Measurements from ENCODE around the gene BST2.

The BST2 gene

DNA sequence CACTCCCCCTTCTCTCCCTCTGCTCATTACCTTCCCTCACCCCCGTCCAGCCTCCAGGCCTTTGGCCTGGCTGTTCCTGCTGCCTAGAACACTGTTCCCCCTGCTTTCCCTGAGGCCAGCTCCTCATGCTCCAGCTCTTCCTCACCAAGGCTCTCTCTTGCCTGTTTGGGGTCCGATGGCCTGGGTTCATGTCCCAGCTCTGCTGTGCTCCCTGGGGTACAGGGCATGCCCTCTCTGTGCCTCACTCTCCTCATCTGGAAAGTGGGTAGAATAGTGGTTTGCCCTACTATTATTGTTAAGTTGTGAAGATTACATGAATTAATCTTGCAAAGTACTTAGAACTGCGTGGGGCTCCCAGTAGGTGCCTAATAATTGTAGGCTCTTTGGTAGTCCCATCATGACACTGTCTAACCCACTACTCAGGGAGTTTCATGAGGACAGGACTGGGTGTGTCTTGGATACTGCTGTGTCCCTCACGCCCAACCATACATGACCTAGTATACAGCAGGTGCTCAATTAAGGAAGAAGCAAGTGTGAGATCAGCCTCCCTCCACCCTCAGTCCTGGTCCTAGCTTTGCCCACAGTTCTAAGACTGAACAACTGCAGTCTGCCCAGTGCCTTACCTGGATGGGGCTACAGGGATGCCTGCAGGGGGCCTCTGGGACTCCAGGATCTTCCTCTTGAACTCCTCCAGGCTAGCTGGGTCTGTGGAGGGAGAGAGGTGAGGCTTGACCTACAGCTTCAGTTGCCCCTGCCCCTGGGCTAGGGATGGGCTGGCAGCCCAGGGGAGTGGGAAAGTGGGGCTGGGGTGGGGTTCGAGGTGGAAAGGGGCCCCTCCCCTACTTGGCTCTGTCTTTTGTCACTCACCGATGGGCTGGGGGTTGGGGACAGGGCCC is 45.3 kb downstream of the BST2 start:
- Histone ChIP-seq H3K4me1 (ENCODE audit: control insufficient read depth in 1 of 2, insufficient read depth in 2 of 2, low read length in 2 of 2) (no peaks in the 10 kb centered on the region), H3K27me3 (ENCODE audit: control insufficient read depth in 1 of 2, insufficient read depth in 2 of 2, low read length in 2 of 2) (peaks cover 0 to 2% of the 10 kb centered on the region in 2 donors), H3K9me3 (ENCODE audit: control insufficient read depth in 1 of 2, low read length in 2 of 2) (no peaks in the 10 kb centered on the region), H3K9ac (ENCODE audit: low read depth in 1 of 2, low read length in 2 of 2) (no peak overlapping the region), H3K36me3 (ENCODE audit: control insufficient read depth in 1 of 2, insufficient read depth in 2 of 2, low read length in 2 of 2) (no peaks in the 10 kb centered on the region), H3K4me3 (ENCODE audit: low read depth in 1 of 2, low read length in 2 of 2) (no peak overlapping the region), H3K27ac (ENCODE audit: low read depth, low read length) (no peak overlapping the region)

GRCh38 chr19:17358395-17358794 is 47.0 kb downstream of the BST2 start:
- Histone ChIP-seq H3K4me3 (ENCODE audit: low read depth in 1 of 2, low read length in 2 of 2) (no peak overlapping the region), H3K36me3 (ENCODE audit: control insufficient read depth in 1 of 2, insufficient read depth in 2 of 2, low read length in 2 of 2) (no peaks in the 10 kb centered on the region), H3K4me1 (ENCODE audit: control insufficient read depth in 1 of 2, insufficient read depth in 2 of 2, low read length in 2 of 2) (no peaks in the 10 kb centered on the region), H3K27ac (ENCODE audit: low read depth, low read length) (no peak overlapping the region), H3K27me3 (ENCODE audit: control insufficient read depth in 1 of 2, insufficient read depth in 2 of 2, low read length in 2 of 2) (no peaks in the 10 kb centered on the region), H3K9me3 (ENCODE audit: control insufficient read depth in 1 of 2, low read length in 2 of 2) (no peaks in the 10 kb centered on the region), H3K9ac (ENCODE audit: low read depth in 1 of 2, low read length in 2 of 2) (no peak overlapping the region)

DNA sequence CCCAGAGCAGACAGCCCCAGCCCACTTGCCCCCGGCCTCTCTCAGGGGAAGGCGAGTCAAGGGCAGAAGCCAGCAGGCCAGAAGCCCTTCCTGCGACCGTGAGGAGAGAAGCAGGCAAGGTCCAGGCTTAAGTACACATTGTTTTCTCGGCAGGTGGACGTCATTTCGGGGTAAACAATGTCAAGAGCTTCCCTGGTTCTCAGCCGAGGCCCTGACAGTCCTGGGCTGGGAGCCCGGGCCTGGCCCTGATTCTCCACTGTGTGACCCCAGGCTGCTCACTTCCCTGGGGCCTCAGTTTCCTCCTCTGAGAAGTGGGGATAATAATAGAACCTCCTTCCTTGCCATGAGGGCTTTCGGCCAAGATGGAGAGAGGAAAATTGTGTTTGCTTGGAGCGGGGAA is 47.7 kb downstream of the BST2 start:
- Histone ChIP-seq H3K4me1 (ENCODE audit: control insufficient read depth in 1 of 2, insufficient read depth in 2 of 2, low read length in 2 of 2) (no peaks in the 10 kb centered on the region), H3K9me3 (ENCODE audit: control insufficient read depth in 1 of 2, low read length in 2 of 2) (no peaks in the 10 kb centered on the region), H3K27ac (ENCODE audit: low read depth, low read length) (no peak overlapping the region)

GRCh38 chr19:17357078-17357666 is 48.3 kb downstream of the BST2 start:
- H3K27ac ChIP-seq (ENCODE audit: low read depth, low read length) = no peak overlapping the region
- H3K27me3 ChIP-seq (ENCODE audit: control insufficient read depth in 1 of 2, insufficient read depth in 2 of 2, low read length in 2 of 2) = no peaks in the 10 kb centered on the region
- H3K9me3 ChIP-seq (ENCODE audit: control insufficient read depth in 1 of 2, low read length in 2 of 2) = no peaks in the 10 kb centered on the region
- H3K9ac ChIP-seq (ENCODE audit: low read depth in 1 of 2, low read length in 2 of 2) = no peak overlapping the region
- no peaks in the 10 kb centered on the region for H3K4me1 ChIP-seq (ENCODE audit: control insufficient read depth in 1 of 2, insufficient read depth in 2 of 2, low read length in 2 of 2)
- H3K36me3 ChIP-seq (ENCODE audit: control insufficient read depth in 1 of 2, insufficient read depth in 2 of 2, low read length in 2 of 2) = no peaks in the 10 kb centered on the region
- no peak overlapping the region for H3K4me3 ChIP-seq (ENCODE audit: low read depth in 1 of 2, low read length in 2 of 2)

More for the DNA sequence above, 47.7 kb downstream of the BST2 start:
- H3K9ac ChIP-seq (ENCODE audit: low read depth in 1 of 2, low read length in 2 of 2) = no peak overlapping the region
- no peak overlapping the region for H3K4me3 ChIP-seq (ENCODE audit: low read depth in 1 of 2, low read length in 2 of 2)
- no peaks in the 10 kb centered on the region for H3K36me3 ChIP-seq (ENCODE audit: control insufficient read depth in 1 of 2, insufficient read depth in 2 of 2, low read length in 2 of 2)
- no peaks in the 10 kb centered on the region for H3K27me3 ChIP-seq (ENCODE audit: control insufficient read depth in 1 of 2, insufficient read depth in 2 of 2, low read length in 2 of 2)

- H3K4me3 ChIP-seq (ENCODE audit: low read depth in 1 of 2, low read length in 2 of 2) = no peak overlapping the region
- H3K27me3 ChIP-seq (ENCODE audit: control insufficient read depth in 1 of 2, insufficient read depth in 2 of 2, low read length in 2 of 2) = peaks cover 0 to 7% of the 10 kb centered on the region in 2 donors
- no peak overlapping the region for H3K27ac ChIP-seq (ENCODE audit: low read depth, low read length)
- peaks cover 0 to 5% of the 10 kb centered on the region in 2 donors for H3K4me1 ChIP-seq (ENCODE audit: control insufficient read depth in 1 of 2, insufficient read depth in 2 of 2, low read length in 2 of 2)
- H3K36me3 ChIP-seq (ENCODE audit: control insufficient read depth in 1 of 2, insufficient read depth in 2 of 2, low read length in 2 of 2) = no peaks in the 10 kb centered on the region
- H3K9ac ChIP-seq (ENCODE audit: low read depth in 1 of 2, low read length in 2 of 2) = no peak overlapping the region
- no peaks in the 10 kb centered on the region for H3K9me3 ChIP-seq (ENCODE audit: control insufficient read depth in 1 of 2, low read length in 2 of 2)
Measured at GRCh38 chr19:17353386-17353785, 52.0 kb downstream of the BST2 start.

Data from duodenal mucosa (tissue), 2 donors.